ENCODE results near the gene HMGCR.

GRCh38 chr5:75384218-75384617 is 47.2 kb downstream of the HMGCR start:
- TF ChIP-seq POLR2A (IDR thresholded peaks at IDR 0.05) = no peak
- TF ChIP-seq CTCF (IDR thresholded peaks at IDR 0.05) = no peak
